ENCODE results near the gene ZNF385D.

The ZNF385D gene

GRCh38 chr3:21585216-21585740, 165.7 kb downstream of the ZNF385D start:
- DNase-seq: no peak

DNA sequence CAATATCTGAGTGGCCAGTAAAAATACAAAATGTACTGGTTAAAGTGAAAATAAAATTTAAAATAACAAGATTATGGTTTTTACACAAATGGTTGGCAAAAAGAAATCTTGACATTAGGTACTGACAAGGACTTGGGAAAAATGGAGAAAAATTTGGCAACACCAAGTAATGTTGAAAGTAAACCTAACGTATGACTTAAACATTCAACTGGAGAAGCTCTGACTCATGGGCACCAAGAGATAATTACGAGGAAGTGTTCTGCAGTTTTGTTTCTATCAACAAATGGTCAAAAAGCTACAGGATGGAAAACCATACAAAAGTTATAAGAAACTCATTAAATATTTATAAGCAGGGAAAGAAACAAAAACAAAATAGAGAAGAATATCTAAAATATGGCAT, 177.7 kb downstream of the ZNF385D start:
- no peak for DNase-seq

GRCh38 chr3:21564531-21564930, 186.5 kb downstream of the ZNF385D start:
- DNase-seq: no peak

GRCh38 chr3:21562243-21562642, 188.8 kb downstream of the ZNF385D start:
- DNase-seq: no peak

DNA sequence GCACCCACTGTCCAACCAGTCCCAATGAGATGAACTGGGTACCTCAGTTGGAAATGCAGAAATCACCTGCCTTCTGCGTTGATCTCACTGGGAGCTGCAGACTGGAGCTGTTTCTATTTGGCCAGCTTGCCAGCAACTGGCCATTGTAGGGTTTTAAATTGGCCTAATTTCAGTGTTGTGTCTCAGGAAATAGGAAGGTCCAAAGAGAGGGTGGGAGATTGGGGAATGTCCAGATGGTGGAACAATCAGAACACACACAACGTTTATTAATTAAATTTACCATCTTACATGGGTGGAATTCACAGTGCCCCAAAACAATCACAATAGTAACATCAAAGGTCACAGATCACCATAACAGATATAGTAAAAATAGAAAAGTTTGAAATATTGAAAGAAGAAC, 189.5 kb downstream of the ZNF385D start:
- no peak for DNase-seq

DNA sequence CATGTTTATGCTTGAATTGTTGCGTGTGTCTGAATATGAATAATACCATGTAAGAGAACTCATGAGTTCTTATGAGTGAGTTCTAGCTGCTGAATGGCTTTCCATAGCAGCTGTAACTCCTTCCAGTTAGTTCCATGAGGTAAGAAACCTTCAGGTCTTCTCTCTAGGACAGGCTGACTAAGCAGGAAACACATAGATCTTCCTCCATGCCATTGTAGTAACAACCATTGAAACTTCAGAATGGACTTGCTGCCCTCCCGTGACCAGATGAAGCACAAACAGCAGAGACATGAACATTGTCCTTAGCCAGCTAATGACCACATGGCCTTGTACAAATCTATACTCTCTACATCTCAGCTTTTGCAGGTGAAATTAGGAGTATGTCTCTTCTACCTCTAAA, 200.0 kb downstream of the ZNF385D start:
- DNase-seq: no peak

- DNase-seq: no peak
Measured at GRCh38 chr3:21544076-21544462, 206.9 kb downstream of the ZNF385D start.

DNA sequence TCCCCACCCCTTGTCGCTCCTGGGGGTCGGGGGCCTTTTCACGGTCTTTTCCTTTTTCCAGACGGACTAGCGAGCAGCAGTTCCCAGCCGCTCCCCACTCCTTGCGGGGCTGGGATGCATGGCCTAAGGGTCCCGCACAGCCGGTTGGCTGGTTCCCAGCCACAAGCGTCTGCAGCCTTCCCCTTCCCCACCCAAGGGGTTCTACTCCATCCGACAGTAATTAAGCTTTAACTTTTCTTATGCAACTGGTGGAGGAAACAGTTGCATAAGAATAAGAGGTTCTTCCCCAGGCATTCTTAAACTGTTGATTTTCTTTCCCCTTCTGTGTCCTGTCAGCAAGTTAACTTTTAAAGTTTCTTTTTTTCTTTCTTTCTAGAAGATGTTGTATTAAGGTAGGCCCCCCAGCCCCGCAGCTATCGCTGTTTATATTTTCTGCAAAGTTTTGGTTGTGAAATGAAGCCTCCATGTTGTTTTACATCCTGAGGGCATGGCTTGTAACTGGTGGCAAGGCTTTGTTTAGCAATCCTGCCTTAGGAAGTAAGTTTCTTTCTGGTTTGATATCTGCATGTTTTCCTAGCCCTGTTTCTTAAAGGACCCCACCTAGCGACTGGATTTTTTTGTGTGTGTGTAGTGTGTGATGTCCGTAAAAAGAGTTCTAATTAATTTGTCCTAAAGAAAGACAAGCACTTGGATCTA, 207.5 kb downstream of the ZNF385D start:
- no peak for DNase-seq

GRCh38 chr3:21542656-21543379, 208.2 kb downstream of the ZNF385D start:
- DNase-seq: no peak

GRCh38 chr3:21540265-21540664, 210.7 kb downstream of the ZNF385D start:
- no peak for DNase-seq

GRCh38 chr3:21534462-21534861, 216.5 kb downstream of the ZNF385D start:
- no peak for DNase-seq

GRCh38 chr3:21533002-21533401, 218.0 kb downstream of the ZNF385D start:
- no peak for DNase-seq

DNA sequence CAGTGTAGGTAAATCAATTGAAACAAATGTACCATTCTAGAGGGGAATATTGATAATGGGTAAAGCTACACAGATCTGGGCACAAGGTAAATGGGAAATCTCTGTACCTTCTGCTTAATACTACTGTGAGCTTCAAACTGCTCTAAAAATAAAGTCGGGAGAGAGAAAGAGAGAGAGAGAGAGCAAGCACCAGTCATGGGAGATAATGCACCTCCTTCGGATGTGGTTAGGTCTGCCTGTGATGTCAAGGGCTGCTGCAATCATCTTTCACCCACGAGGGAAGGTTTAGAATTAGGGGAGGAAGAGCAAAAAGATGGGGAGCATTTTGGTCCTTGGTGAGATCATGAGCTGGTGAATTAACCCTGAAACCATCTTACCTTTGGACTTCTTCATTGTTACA, 219.1 kb downstream of the ZNF385D start:
- no peak for DNase-seq

- no peak for DNase-seq
Measured at GRCh38 chr3:21528291-21528995, 222.6 kb downstream of the ZNF385D start.

GRCh38 chr3:21526461-21526860, 224.5 kb downstream of the ZNF385D start:
- no peak for DNase-seq

DNA sequence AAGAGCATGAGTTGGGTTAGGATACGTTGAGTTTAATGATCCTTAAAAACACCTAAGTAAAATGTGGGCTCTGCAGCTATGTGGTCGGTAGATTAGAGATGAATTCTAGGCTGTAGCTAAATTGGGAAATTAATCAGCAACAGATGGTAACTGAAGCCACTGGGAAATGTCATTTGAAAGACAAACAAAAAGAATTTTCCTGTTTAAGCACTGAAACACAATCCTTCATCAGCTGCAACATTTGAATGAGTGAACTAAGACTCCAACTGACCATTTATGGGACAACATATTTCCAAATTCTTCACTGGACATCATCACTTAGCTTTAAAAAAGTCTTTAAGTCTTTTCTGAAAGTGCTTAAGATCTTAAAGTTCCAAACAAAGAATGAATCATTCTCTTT, 226.9 kb downstream of the ZNF385D start:
- no peak for DNase-seq

- DNase-seq: no peak
Measured at GRCh38 chr3:21520106-21520963, 230.7 kb downstream of the ZNF385D start.

- no peak for DNase-seq
Measured at GRCh38 chr3:21517184-21517583, 233.8 kb downstream of the ZNF385D start.

DNA sequence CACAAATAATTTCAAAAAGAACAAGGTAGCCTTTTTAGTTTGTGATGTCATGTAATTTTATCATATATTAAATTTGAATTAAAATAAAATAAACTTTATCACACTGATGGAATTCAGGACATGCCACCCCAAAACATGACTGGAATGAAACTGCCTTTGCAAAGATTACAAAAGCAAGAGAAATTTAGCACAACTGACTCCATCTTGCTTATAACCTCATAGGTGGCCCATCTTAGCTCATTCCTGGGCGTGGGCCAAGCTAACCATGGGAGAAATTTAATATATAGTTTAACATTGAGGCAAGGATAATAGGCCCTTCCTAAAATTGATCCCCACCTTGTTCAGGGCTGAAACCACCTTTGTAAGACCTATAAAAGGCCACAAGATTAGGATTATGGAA, 235.6 kb downstream of the ZNF385D start:
- DNase-seq: no peak

- no peak for DNase-seq
Measured at GRCh38 chr3:21509731-21510470, 241.1 kb downstream of the ZNF385D start.

- no peak for DNase-seq
Measured at GRCh38 chr3:21508246-21508645, 242.8 kb downstream of the ZNF385D start.
